Body of pancreas (tissue), 4 donors: Measurements from ENCODE around the gene HOXB8. TPM values are rescaled to one million over a fixed set of nuclear protein-coding genes. Genes with fewer than 3 reads are reported as not detected.
A peak's percentile ranks its signal among the peaks of the same experiment; 100 is the strongest.

Source experiments
- ATAC-seq: fragments of 150-250 bp; one replicate; pipeline ENCODE4 v1.9.1; 2016
- DNase-seq, 4 donors: peaks; one replicate each; pipeline ENCODE4 v3.0.0-alpha.2; 2019
- H3K27ac ChIP-seq, 4 donors: fragments of 200-600 bp; sonication (generic); 1 replicate in 3 of 4; 2 replicates in 1 of 4; pipeline versions ENCODE4 v1.5.1 to v1.6.1; 2016 to 2019; ENCODE audit warnings: mild to moderate bottlenecking in 1 of 4, mixed read lengths in 1 of 4, moderate library complexity in 1 of 4
- H3K27me3 ChIP-seq, 2 donors: fragments of 200-600 bp; sonication (generic); one replicate each; pipeline ENCODE4 v1.6.0; 2016; ENCODE audit warnings: mild to moderate bottlenecking in 1 of 2
- H3K36me3 ChIP-seq, 2 donors: fragments of 200-600 bp; sonication (generic); replicated peaks in 1 of 2; 2 replicates each; pipeline ENCODE4 v1.5.1; 2016; ENCODE audit warnings: low read depth in 2 of 2; ENCODE audit not compliant: insufficient read depth in 1 of 2
- H3K4me1 ChIP-seq: fragments of 200-600 bp; sonication (generic); one replicate; pipeline ENCODE4 v1.6.0; 2016
- H3K4me3 ChIP-seq, 2 donors: fragments of 200-600 bp; sonication (generic); 1 replicate in 1 of 2; 2 replicates in 1 of 2; pipeline ENCODE4 v1.5.1; 2016 to 2019
- H3K9me3 ChIP-seq, 3 donors: fragments of 200-600 bp; sonication (generic); 1 replicate in 2 of 3; 2 replicates in 1 of 3; pipeline ENCODE4 v1.5.1; 2016
- CTCF ChIP-seq, 7 experiments: fragments of 450-650 bp in 4 of 7; fragments of 200-600 bp in 3 of 7; sonication (generic) in 3 of 7; IDR thresholded peaks; one replicate each; pipeline ENCODE4 v1.5.1; 2016 to 2019; ENCODE audit warnings: antibody characterized with exemption in 7 of 7
- POLR2A ChIP-seq, 3 donors: fragments of 450-650 bp; IDR thresholded peaks; one replicate each; pipeline ENCODE4 v1.6.1; 2016; ENCODE audit warnings: antibody characterized with exemption in 3 of 3, mild to moderate bottlenecking in 2 of 3
- WGBS, 2 donors: methylation state at CpG; one replicate each; pipeline ENCODE4 v1.1.5; 2017; 5-methylcytosine and 5-hydroxymethylcytosine counted together
- intact Hi-C: fragments of 100-400 bp; cut with DNase I; formaldehyde crosslinking; loops from one replicate; pipeline ENCODE4 v1.15.1; 2023
- total RNA-seq, 2 donors: library from RNA; depleted of rRNA; stranded (reverse); fragments of >200 nt; gene quantifications; one replicate each; pipeline ENCODE4 v1.1.0, GENCODE V29; 2016

Gene HOXB8
- total RNA-seq, 2 donors from 2014 or later: not detected

- intact Hi-C loops: no loop called here
- H3K4me1 ChIP-seq: peaks cover 16% of the 10 kb centered on the region
- ATAC-seq (no peak), DNase-seq (no peak)
- no peaks in the 10 kb centered on the region for H3K9me3 ChIP-seq
- no peak overlapping the region for H3K4me3 ChIP-seq
- H3K27me3 ChIP-seq: peaks cover 0 to 73% of the 10 kb centered on the region in 2 donors
- no peaks in the 10 kb centered on the region for H3K36me3 ChIP-seq
- WGBS, 2 donors: 12 to 15% methylated on average over 3 to 5 of the region's 5 CpGs
- no peak for TF ChIP-seq POLR2A (IDR thresholded peaks at IDR 0.05)
- TF ChIP-seq CTCF (IDR thresholded peaks at IDR 0.05): no peak
- H3K27ac ChIP-seq: no peak overlapping the region
Observed at GRCh38 chr17:48639136-48639535, 24.0 kb upstream of the HOXB8 start.

GRCh38 chr17:48637323-48638260 is 22.5 kb upstream of the HOXB8 start:
- Histone ChIP-seq H3K36me3 (no peaks in the 10 kb centered on the region), H3K4me3 (no peak overlapping the region), H3K4me1 (peaks cover 19% of the 10 kb centered on the region), H3K27me3 (peaks cover 0 to 73% of the 10 kb centered on the region in 2 donors), H3K9me3 (no peaks in the 10 kb centered on the region), H3K27ac (no peak overlapping the region)
- ATAC-seq: no peak
- 26 to 27% methylated on average over 18 of the region's 18 CpGs for WGBS, 2 donors
- TF ChIP-seq CTCF (IDR thresholded peaks at IDR 0.05) (no peak), POLR2A (IDR thresholded peaks at IDR 0.05) (no peak)
- intact Hi-C loops: no loop called here
- DNase-seq: no peak

GRCh38 chr17:48636177-48637018 is 21.3 kb upstream of the HOXB8 start:
- intact Hi-C loops: no loop called here
- peaks cover 0 to 77% of the 10 kb centered on the region in 2 donors for H3K27me3 ChIP-seq
- no peaks in the 10 kb centered on the region for H3K9me3 ChIP-seq
- WGBS, 2 donors: 3 to 7% methylated on average over 18 to 38 of the region's 39 CpGs
- peaks cover 11% of the 10 kb centered on the region for H3K4me1 ChIP-seq
- ATAC-seq (peak; percentile 81), DNase-seq (peak; percentile 53 to 69 (median 65))
- TF ChIP-seq POLR2A (IDR thresholded peaks at IDR 0.05): no peak
- TF ChIP-seq CTCF (IDR thresholded peaks at IDR 0.05): peak; percentile 12 to 44 (median 35)
- no peaks in the 10 kb centered on the region for H3K36me3 ChIP-seq
- no peak overlapping the region for H3K4me3 ChIP-seq
- no peak overlapping the region for H3K27ac ChIP-seq

GRCh38 chr17:48634493-48635208 is 19.6 kb upstream of the HOXB8 start:
- no peaks in the 10 kb centered on the region for H3K36me3 ChIP-seq
- no peak overlapping the region for H3K27ac ChIP-seq
- no peaks in the 10 kb centered on the region for H3K9me3 ChIP-seq
- no peak for DNase-seq
- 22 to 29% methylated on average over 20 of the region's 20 CpGs for WGBS, 2 donors
- no peak for TF ChIP-seq POLR2A (IDR thresholded peaks at IDR 0.05)
- TF ChIP-seq CTCF (IDR thresholded peaks at IDR 0.05): no peak
- H3K4me1 ChIP-seq: peaks cover 11% of the 10 kb centered on the region
- H3K27me3 ChIP-seq: peaks cover 0 to 77% of the 10 kb centered on the region in 2 donors
- intact Hi-C loops: no loop called here
- H3K4me3 ChIP-seq: no peak overlapping the region
- no peak for ATAC-seq
